ENCODE data around the gene SELENOI. TPM values are rescaled to one million over a fixed set of nuclear protein-coding genes. Genes with fewer than 3 reads are reported as not detected.

The SELENOI gene
- total and polyA plus RNA-seq, 9 donors: 2.5 to 23.7 (median 13.4) TPM

- intact Hi-C loops (cut with DNase I): no loop called here
- H3K4me3 ChIP-seq: no peak overlapping the region
- no peak for TF ChIP-seq EP300 (IDR thresholded peaks at IDR 0.05)
- TF ChIP-seq, protein P1, sequence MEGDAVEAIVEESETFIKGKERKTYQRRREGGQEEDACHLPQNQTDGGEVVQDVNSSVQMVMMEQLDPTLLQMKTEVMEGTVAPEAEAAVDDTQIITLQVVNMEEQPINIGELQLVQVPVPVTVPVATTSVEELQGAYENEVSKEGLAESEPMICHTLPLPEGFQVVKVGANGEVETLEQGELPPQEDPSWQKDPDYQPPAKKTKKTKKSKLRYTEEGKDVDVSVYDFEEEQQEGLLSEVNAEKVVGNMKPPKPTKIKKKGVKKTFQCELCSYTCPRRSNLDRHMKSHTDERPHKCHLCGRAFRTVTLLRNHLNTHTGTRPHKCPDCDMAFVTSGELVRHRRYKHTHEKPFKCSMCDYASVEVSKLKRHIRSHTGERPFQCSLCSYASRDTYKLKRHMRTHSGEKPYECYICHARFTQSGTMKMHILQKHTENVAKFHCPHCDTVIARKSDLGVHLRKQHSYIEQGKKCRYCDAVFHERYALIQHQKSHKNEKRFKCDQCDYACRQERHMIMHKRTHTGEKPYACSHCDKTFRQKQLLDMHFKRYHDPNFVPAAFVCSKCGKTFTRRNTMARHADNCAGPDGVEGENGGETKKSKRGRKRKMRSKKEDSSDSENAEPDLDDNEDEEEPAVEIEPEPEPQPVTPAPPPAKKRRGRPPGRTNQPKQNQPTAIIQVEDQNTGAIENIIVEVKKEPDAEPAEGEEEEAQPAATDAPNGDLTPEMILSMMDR (IDR thresholded peaks at IDR 0.05): no peak
- TF ChIP-seq POLR2A (IDR thresholded peaks at IDR 0.05): no peak
Observed at GRCh38 chr2:26429779-26430578, 84.0 kb downstream of the SELENOI start.

GRCh38 chr2:26430826-26431225, 84.9 kb downstream of the SELENOI start:
- H3K27me3 ChIP-seq: no peaks in the 10 kb centered on the region
- WGBS, 3 donors: 87 to 94% (median 92%) methylated on average over 7 of the region's 7 CpGs
- DNase-seq: no peak
- no peaks in the 10 kb centered on the region for H3K9me3 ChIP-seq
- TF ChIP-seq POLR2A (IDR thresholded peaks at IDR 0.05) (no peak), EP300 (IDR thresholded peaks at IDR 0.05) (no peak)
- TF ChIP-seq, protein P1 (IDR thresholded peaks at IDR 0.05): no peak
- no peaks in the 10 kb centered on the region for H3K36me3 ChIP-seq
- no peak overlapping the region for H3K27ac ChIP-seq
- no peak overlapping the region for H3K4me3 ChIP-seq
- H3K4me1 ChIP-seq (ENCODE audit: insufficient read depth): peaks cover 2% of the 10 kb centered on the region
- intact Hi-C loops (cut with DNase I): no loop called here

More at GRCh38 chr2:26429779-26430578, 84.0 kb downstream of the SELENOI start:
- WGBS, 3 donors: 70 to 82% (median 78%) methylated on average over 8 of the region's 8 CpGs
- Histone ChIP-seq H3K27me3 (no peaks in the 10 kb centered on the region), H3K36me3 (no peaks in the 10 kb centered on the region), H3K9me3 (no peaks in the 10 kb centered on the region), H3K27ac (no peak overlapping the region), H3K4me1 (ENCODE audit: insufficient read depth) (peaks cover 2% of the 10 kb centered on the region)
- DNase-seq: no peak

DNA sequence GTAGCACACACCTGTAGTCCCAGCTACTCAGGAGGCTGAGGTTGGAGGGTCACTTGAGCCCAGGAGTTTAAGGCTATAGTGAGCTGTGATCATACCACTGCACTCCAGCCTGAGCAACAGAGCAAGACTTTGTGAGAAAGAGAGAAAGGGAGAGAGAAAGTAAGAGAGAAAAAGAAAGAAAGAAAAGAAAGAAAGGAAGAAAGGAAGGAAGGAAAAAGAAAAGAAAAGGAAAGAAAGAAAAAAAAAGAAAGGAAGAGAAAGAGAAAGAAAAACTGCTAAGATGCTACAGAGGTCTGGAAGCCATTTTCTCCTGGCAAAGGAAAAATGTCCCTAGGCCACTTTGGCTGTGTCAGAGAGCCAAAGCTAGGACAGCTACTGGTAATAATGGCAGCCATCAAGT, 86.4 kb downstream of the SELENOI start:
- no peak for DNase-seq
- Histone ChIP-seq H3K4me3 (no peak overlapping the region), H3K27me3 (no peaks in the 10 kb centered on the region), H3K36me3 (no peaks in the 10 kb centered on the region), H3K4me1 (ENCODE audit: insufficient read depth) (peaks cover 2% of the 10 kb centered on the region), H3K27ac (no peak overlapping the region), H3K9me3 (no peaks in the 10 kb centered on the region)
- intact Hi-C loops (cut with DNase I): no loop called here
- TF ChIP-seq, protein P1 (IDR thresholded peaks at IDR 0.05): no peak
- no peak for TF ChIP-seq POLR2A (IDR thresholded peaks at IDR 0.05)
- no peak for TF ChIP-seq EP300 (IDR thresholded peaks at IDR 0.05)

GRCh38 chr2:26432859-26433258, 86.9 kb downstream of the SELENOI start:
- Histone ChIP-seq H3K27me3 (no peaks in the 10 kb centered on the region), H3K4me3 (no peak overlapping the region), H3K9me3 (no peaks in the 10 kb centered on the region), H3K27ac (no peak overlapping the region), H3K36me3 (no peaks in the 10 kb centered on the region), H3K4me1 (ENCODE audit: insufficient read depth) (peaks cover 2% of the 10 kb centered on the region)
- no peak for TF ChIP-seq POLR2A (IDR thresholded peaks at IDR 0.05)
- no peak for TF ChIP-seq EP300 (IDR thresholded peaks at IDR 0.05)
- TF ChIP-seq, protein P1 (IDR thresholded peaks at IDR 0.05): no peak
- intact Hi-C loops (cut with DNase I): no loop called here
- 12 to 51% (median 20%) methylated on average over 2 of the region's 2 CpGs for WGBS, 3 donors
- no peak for DNase-seq
